Putamen (tissue), 1 donor: ENCODE data around the gene WHRN.

ENCODE experiments used
- DNase-seq: peaks from one replicate; pipeline ENCODE4 v3.0.0-alpha.2; 2016; ENCODE audit warnings: low spot score

Gene WHRN

GRCh38 chr9:114397219-114397847, 107.9 kb downstream of the WHRN start:
- no peak for DNase-seq

GRCh38 chr9:114396558-114397218, 108.6 kb downstream of the WHRN start:
- no peak for DNase-seq

GRCh38 chr9:114395768-114396167, 109.5 kb downstream of the WHRN start:
- no peak for DNase-seq

GRCh38 chr9:114395334-114395617, 110.0 kb downstream of the WHRN start:
- DNase-seq = no peak

- DNase-seq = no peak
These were observed 110.5 kb downstream of the WHRN start for GRCh38 chr9:114394523-114395333.

DNA sequence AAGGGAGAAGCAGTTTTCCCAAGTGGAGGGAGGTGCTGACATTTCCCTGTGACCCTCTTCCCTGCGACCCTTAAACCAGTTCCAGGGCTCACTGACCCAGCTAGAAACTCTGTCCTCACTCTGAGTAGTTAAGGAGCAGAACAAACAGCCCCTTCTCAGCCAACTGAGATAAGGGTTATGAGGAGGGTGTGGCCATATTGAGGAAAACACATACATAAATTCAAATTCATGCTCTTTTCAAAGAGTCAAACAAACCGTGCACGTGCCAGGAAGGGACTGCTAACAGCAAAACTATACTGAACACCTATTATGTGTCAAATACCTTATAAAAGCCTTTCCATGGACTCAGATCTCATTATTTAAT, 112.5 kb downstream of the WHRN start:
- DNase-seq = no peak

DNA sequence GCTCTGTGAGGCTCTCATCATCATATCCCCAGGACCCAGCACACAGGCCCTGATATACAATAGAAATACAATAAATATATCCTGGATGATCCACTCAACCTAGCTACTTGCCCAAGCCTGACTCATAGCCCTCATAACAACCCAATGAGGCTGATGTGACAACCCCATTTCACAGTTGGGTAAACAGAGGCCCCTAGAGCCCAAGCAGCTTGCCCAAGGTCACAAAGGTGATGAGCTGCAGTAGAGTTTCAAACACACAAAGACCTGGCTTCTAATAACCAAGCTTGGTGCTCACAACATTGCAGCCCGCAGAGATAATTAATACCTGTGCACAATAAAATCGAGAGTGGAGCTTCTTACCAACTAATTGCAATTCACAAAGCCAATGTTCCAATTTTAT, 114.3 kb downstream of the WHRN start:
- no peak for DNase-seq

DNA sequence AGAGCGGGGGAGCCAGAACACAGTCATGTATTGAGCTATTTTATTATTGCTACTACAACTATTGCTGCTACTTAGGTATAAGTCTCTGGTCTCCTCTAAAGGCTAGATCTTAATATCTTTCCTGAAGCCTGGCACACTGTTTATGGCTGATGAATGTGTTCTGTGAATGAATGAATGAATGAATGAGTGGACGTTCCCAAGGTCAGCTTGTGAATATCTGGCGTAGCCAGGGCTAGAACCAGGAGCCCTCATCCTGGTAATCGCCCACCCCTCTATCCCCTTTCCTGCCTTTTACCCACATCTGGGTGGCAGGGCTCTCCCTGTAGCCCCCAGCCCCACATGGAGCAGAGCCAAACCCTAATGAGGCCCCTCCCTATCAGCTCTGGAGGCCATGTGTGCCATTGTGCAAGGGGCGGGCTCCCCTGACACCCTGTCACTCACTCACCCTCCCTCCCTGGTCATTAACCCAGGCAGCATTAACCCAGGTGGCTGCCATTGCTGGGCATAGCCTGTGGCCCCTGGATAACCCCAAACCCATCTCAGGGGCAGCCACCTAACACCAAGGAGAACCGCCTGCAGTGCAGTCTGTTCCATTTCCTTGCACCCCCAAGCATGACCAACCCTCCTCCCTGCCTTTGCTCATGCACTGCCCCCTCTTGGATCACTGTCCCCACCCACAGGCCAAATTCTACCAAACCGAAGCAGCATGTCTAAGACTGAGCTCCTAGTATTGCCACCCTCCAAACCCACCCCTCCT, 115.5 kb downstream of the WHRN start:
- no peak for DNase-seq

- DNase-seq = no peak
These were observed 116.4 kb downstream of the WHRN start for GRCh38 chr9:114388764-114389375.

GRCh38 chr9:114388357-114388682, 117.0 kb downstream of the WHRN start:
- no peak for DNase-seq

DNA sequence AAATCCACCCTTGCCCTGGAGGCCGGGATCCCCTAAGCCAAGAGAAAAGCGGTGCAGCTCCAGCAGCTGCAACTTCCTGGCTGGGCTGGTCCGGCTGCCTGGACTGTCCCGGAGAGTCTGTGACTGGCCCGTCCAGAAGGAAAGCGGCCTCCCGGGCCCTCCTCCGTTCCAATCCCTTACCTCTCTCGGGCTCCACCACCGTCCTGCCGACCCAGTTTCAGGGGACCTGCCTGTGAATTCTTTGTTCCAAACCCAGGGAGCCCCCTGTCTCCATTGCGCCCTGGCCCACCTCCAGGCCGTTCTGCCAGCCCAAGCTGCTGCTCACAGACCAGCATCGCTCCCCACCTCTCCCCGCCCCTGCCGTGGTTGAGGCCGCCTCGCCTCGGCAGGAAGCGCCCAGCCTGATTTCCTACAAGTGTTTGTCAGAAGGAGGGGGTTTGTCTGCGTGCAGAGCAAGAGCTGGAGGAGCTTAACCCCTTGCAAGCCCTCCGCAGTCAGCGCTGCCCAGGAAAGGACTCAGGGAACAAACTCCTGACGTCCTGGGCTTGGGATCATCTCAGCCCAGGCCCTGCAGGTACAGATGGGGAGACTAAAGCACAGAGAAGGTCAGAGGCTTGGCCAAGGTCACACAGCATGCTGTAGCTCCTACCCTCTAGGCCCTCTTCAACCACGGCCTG, 117.5 kb downstream of the WHRN start, which contains the start of gene AKNA:
Gene AKNA (minus strand): TSS at position 303 of the 677 bp plus-strand sequence. CDS start 6,649 bp downstream, outside the sequence.
- DNase-seq = no peak

- DNase-seq = no peak
These were observed 118.2 kb downstream of the WHRN start for GRCh38 chr9:114386886-114387679.

GRCh38 chr9:114386361-114386885, 118.8 kb downstream of the WHRN start:
- no peak for DNase-seq

GRCh38 chr9:114385397-114386181, 119.7 kb downstream of the WHRN start:
- peak; percentile 80 for DNase-seq

DNA sequence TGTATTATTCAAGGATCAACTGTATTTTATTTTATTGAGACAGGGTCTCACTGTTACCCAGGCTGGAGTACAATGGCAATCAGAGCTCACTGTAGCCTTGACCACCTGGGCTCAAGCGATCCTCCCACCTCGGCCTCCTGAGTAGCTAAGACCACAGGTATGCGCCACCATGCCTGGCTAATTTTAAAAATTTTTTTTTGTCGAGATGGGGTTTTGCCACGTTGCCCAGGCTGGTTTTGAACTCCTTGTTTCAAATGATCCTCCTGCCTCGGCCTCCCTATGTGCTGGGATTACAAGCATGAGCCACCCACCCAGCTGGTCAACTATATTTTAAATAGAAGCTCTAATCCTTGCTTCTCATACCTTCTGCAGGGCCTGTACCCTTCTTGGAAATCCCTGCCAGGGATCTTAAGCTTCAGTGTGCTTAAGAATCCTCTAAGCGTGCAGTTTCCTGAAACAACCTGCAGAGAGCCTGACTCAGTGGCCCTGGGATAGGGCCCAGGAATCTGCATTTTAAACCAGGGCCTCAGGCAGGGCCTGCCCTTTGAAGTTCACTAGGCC, 120.4 kb downstream of the WHRN start:
- no peak for DNase-seq

- no peak for DNase-seq
These were observed 120.9 kb downstream of the WHRN start for GRCh38 chr9:114384341-114384740.

DNA sequence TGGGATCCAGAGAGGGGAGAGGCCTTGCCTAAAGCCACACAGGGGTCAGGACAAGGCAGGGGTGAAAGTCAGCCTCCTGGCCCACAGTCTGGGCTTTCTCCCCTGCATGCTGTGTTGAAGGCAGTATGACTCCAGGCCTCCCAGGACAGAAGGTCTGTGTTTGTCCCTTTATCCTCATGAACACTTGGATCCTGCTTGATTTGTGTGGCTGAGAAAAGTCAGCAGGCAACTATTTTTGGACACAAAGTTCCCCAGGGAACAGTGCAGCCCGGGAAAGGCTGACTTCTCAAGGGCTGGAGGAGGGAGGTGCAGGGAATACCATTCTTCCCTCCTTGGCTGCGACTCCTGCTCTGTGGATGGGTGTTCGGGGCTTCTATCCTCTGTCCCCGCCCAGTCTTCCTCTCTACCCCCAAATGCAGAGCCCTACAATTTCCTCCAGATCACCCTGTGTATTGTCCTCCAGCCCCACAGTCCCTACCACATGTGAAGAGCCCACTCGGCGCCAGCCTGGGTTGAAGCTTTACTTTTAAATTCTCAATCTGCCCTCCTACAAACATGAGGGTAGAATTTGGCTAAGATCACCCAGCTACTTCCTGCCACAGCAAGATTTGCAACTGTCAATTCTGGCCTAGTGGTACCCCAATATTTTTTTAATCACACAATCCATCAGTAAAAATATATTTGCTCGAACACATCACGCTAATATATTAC, 121.6 kb downstream of the WHRN start:
- no peak for DNase-seq

DNA sequence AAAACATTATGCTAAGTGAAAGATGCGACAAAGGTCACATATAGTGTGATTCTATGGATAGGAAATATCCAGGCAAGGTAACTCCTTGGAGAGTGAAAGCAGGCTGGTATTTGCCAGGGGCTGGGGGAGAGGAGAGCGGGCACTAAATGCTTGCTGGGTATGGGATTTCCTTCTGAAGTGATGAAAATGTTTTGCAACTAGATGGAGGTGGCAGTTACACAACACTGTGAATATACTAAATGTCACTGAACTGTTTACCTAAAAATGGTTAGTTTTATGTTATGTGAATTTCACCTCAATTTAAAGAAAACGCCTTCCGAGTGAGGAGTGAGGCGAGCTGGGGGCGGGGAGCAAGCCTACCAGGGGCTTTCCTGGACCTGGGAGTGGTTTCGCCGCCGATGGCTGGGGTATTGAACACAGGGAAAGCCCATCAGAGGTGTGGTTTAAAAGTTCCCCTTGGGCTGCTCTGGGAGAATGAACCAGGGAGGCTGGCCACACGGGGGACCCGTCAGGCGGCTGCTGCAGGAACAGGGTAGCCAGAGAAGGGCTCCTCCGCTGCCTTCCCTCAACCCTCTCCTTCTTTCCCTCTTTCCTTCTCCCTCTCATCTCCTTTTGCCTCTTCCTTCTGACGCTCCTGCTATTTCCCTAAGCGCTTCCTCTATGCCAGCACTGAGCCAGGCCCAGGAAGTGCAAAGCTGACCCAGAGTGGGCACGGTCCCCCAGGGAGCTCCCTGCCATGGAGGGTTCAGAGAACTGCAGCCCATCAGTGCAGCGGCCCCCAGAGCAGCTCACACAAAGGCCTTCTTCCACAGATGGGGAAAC, 122.4 kb downstream of the WHRN start:
- DNase-seq = no peak
